Transverse colon (tissue), 4 donors: ENCODE results near the gene ECEL1.

Experiments
- CTCF ChIP-seq, 5 experiments: fragments of 200-600 bp in 3 of 5; fragments of 450-650 bp in 2 of 5; sonication (generic) in 3 of 5; IDR thresholded peaks; 1 replicate in 2 of 5; 2 replicates in 3 of 5; pipeline ENCODE4 v1.5.1; 2016 to 2017; ENCODE audit warnings: antibody characterized with exemption in 5 of 5, inconsistent platforms in 3 of 5, mild to moderate bottlenecking in 2 of 5, moderate library complexity in 1 of 5
- POLR2AphosphoS5 ChIP-seq, 3 donors: sonication (generic); formaldehyde crosslinking; IDR thresholded peaks; one replicate each; pipeline ENCODE4 v1.6.1; 2016; ENCODE audit warnings: antibody characterized with exemption in 3 of 3

- no peak for TF ChIP-seq CTCF (IDR thresholded peaks at IDR 0.05)
- TF ChIP-seq POLR2AphosphoS5 (IDR thresholded peaks at IDR 0.05) = no peak
Observed at GRCh38 chr2:232458051-232458660, 29.5 kb downstream of the ECEL1 start.
